Measurements from ENCODE around the gene FBXL3.

FBXL3 gene

DNA sequence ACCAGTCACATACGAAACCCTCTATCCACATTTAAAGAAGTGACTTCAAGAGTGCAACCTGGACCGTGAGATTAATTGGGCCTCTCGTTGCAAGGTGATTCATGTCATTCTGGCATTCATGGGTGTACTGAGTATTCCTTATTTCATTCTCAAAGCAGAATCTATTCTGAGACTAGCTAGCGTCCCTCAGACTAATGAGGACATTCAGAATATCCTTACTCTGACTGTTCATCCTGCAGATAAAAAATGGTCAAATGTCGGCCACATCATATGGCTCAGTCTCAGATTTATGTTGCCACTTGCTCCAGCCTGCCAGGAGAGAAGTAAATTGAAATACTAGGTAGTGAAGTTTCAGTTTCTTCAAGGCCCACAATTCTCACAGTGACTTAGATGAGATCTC is 71.3 kb downstream of the FBXL3 start:
- H3K4me2 ChIP-seq (ENCODE audit: low read length) = no peak overlapping the region
- H3K9me3 ChIP-seq (ENCODE audit: control insufficient read depth, low read length) = no peaks in the 10 kb centered on the region
- no peaks in the 10 kb centered on the region for H3K36me3 ChIP-seq (ENCODE audit: control insufficient read depth, insufficient read depth, low read length)
- H3K4me3 ChIP-seq (ENCODE audit: low read depth, low read length) = no peak overlapping the region
- H3K79me2 ChIP-seq = no peaks in the 10 kb centered on the region
- TF ChIP-seq, protein P1, sequence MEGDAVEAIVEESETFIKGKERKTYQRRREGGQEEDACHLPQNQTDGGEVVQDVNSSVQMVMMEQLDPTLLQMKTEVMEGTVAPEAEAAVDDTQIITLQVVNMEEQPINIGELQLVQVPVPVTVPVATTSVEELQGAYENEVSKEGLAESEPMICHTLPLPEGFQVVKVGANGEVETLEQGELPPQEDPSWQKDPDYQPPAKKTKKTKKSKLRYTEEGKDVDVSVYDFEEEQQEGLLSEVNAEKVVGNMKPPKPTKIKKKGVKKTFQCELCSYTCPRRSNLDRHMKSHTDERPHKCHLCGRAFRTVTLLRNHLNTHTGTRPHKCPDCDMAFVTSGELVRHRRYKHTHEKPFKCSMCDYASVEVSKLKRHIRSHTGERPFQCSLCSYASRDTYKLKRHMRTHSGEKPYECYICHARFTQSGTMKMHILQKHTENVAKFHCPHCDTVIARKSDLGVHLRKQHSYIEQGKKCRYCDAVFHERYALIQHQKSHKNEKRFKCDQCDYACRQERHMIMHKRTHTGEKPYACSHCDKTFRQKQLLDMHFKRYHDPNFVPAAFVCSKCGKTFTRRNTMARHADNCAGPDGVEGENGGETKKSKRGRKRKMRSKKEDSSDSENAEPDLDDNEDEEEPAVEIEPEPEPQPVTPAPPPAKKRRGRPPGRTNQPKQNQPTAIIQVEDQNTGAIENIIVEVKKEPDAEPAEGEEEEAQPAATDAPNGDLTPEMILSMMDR (IDR thresholded peaks at IDR 0.05) = no peak
- no peaks in the 10 kb centered on the region for H3K4me1 ChIP-seq
- no peaks in the 10 kb centered on the region for H3K27me3 ChIP-seq (ENCODE audit: control insufficient read depth, insufficient read depth, low read length)
- no peak overlapping the region for H2AFZ ChIP-seq
- H3K27ac ChIP-seq = no peak overlapping the region
- H3K9ac ChIP-seq = no peak overlapping the region
